GM18511 (cell line): ENCODE measurements around the gene TICAM2.

Source experiments
- ATAC-seq: cut with Tn5 transposase; IDR thresholded peaks from one replicate; pipeline ENCODE4 v1.9.1; 2021; ENCODE audit warnings: mild to moderate bottlenecking, moderate library complexity; ENCODE audit not compliant: unreplicated experiment

The TICAM2 gene

DNA sequence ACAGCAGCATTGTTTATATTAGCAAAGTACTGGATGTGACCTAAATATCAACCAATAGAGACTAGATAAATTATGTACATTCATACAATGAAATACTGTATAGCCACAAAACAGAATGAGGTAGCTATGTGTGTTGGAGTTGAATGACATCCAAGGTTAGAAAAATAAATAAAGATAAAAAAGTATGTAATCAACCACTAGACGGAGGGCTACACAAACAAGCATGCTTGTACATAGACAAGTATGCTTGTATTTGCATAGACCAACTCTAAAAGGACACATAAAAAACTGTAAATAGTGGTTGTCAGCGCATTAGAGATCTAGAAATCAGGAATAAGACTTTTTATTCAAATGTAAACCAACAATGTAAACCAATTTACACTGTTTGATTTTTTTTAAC is 60.7 kb downstream of the TICAM2 start:
- ATAC-seq = no peak

DNA sequence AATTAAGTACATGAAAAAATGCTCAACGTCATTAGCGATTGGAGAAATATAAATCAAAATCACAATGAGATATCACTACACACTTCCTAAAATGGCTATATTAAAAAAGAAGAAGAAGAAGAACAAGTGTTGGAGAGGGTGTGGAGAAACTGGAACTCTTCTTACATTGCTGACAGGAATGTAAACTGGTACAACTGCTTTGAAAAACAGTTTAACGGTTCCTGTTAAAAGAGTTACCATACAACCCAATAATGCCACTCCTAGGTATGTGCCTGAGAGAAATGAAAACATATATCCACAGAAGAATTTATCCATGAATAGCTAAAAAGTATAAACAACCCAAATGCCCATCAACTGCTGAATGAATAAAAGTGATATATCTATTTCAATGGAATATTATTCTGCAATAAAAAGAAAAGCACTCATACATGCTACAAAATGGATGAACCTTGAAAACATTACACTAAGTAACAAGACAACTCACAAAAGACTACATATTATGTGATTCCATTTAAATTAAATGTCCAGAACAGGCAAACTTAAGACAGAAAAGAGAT is 66.7 kb downstream of the TICAM2 start:
- ATAC-seq = no peak

DNA sequence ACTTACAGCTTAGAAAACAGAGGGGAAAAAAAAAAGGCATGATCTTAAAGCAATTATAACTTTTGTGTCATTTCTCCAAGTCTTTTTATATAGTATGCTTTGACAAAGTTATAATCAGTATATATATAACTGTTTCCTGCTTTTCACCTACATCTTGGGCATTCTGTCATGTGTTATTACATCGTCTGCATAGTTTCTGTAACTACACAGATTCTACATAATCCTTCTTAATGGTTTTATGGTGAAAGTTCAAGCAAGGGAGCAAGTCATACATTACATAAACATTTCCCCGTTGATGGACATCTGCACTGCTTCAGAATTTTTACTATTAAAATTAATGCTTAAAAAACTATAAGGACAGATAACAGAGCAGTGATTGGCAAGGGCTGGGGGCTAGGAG is 69.8 kb downstream of the TICAM2 start:
- ATAC-seq = no peak

- ATAC-seq = no peak
These were observed 70.4 kb downstream of the TICAM2 start for GRCh38 chr5:115531787-115532367.

- no peak for ATAC-seq
These were observed 70.9 kb downstream of the TICAM2 start for GRCh38 chr5:115531380-115531779.

DNA sequence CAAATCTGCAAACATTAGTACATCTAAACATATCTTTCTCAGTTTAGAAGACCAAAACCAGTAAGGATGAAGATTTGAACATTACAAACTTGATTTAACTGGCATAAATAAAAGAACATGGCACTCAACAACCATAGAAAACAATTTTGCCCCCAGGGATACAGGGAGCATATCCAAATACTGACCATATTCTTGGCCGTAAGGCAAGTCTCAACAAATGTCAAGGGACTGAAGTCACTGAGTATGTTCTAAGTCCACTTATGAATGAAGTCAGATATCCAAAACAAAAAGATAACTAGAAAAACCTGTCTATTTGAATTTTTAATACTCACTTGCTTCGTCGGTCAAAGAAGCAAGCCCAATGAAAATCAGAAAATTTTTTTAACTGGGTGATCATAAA is 71.9 kb downstream of the TICAM2 start:
- ATAC-seq = no peak
